HG02938 (cell line): Measurements from ENCODE around the gene BCL11B.

Experiments
- ATAC-seq: cut with Tn5 transposase; IDR thresholded peaks from one replicate; pipeline ENCODE4 v1.9.1; 2021; ENCODE audit warnings: mild to moderate bottlenecking, moderate library complexity; ENCODE audit not compliant: unreplicated experiment

The BCL11B gene

GRCh38 chr14:99203080-99203479 lies 68.9 kb downstream of the BCL11B start:
- no peak for ATAC-seq

GRCh38 chr14:99202516-99202915 lies 69.5 kb downstream of the BCL11B start:
- ATAC-seq: no peak

- ATAC-seq: no peak
Observed at GRCh38 chr14:99201351-99202073, 70.5 kb downstream of the BCL11B start.

- no peak for ATAC-seq
Observed at GRCh38 chr14:99200654-99201005, 71.4 kb downstream of the BCL11B start.

- no peak for ATAC-seq
Observed at GRCh38 chr14:99199846-99200653, 71.9 kb downstream of the BCL11B start.

GRCh38 chr14:99198746-99199502 lies 73.1 kb downstream of the BCL11B start:
- no peak for ATAC-seq

GRCh38 chr14:99196310-99196650 lies 75.7 kb downstream of the BCL11B start:
- ATAC-seq: no peak

- no peak for ATAC-seq
Observed at GRCh38 chr14:99195602-99196309, 76.2 kb downstream of the BCL11B start.

GRCh38 chr14:99194736-99195135 lies 77.3 kb downstream of the BCL11B start:
- ATAC-seq: no peak

GRCh38 chr14:99194136-99194535 lies 77.9 kb downstream of the BCL11B start:
- no peak for ATAC-seq

- ATAC-seq: no peak
Observed at GRCh38 chr14:99192830-99193229, 79.2 kb downstream of the BCL11B start.

- no peak for ATAC-seq
Observed at GRCh38 chr14:99192028-99192621, 79.9 kb downstream of the BCL11B start.

GRCh38 chr14:99191395-99192027 lies 80.5 kb downstream of the BCL11B start:
- no peak for ATAC-seq

GRCh38 chr14:99190696-99191394 lies 81.2 kb downstream of the BCL11B start:
- ATAC-seq: no peak

- ATAC-seq: no peak
Observed at GRCh38 chr14:99189201-99189801, 82.7 kb downstream of the BCL11B start.

GRCh38 chr14:99188731-99189191 lies 83.2 kb downstream of the BCL11B start:
- no peak for ATAC-seq

- ATAC-seq: no peak
Observed at GRCh38 chr14:99187858-99188257, 84.1 kb downstream of the BCL11B start.

GRCh38 chr14:99186956-99187690 lies 84.9 kb downstream of the BCL11B start:
- no peak for ATAC-seq
